Spleen (tissue), 13 donors: Measurements from ENCODE around the gene NF2. TPM values are rescaled to one million over a fixed set of nuclear protein-coding genes. Genes with fewer than 3 reads are reported as not detected.
A peak's percentile ranks its signal among the peaks of the same experiment; 100 is the strongest.

Source experiments
- DNase-seq: peaks from one replicate; pipeline ENCODE4 v3.0.0-alpha.2; 2020
- H3K27ac ChIP-seq, 8 donors: fragments of 200-600 bp; sonication (generic) in 7 of 8; 1 replicate in 4 of 8; 2 replicates in 4 of 8; pipeline versions ENCODE4 v1.5.0 to v1.8.0; 2016 to 2021; ENCODE audit warnings: inconsistent platforms in 4 of 8, mild to moderate bottlenecking in 4 of 8, moderate library complexity in 1 of 8
- H3K27me3 ChIP-seq, 7 donors: fragments of 200-600 bp; sonication (generic) in 6 of 7; replicated peaks in 1 of 7; 1 replicate in 4 of 7; 2 replicates in 3 of 7; pipeline versions ENCODE4 v1.5.0 to v1.8.0; 2016 to 2021; ENCODE audit warnings: inconsistent platforms in 3 of 7, mild to moderate bottlenecking in 1 of 7
- H3K36me3 ChIP-seq, 6 donors: fragments of 200-600 bp; sonication (generic) in 5 of 6; 1 replicate in 4 of 6; 2 replicates in 2 of 6; pipeline versions ENCODE4 v1.5.0 to v1.8.0; 2016 to 2021; ENCODE audit warnings: inconsistent platforms in 2 of 6
- H3K4me1 ChIP-seq, 6 donors: fragments of 200-600 bp; sonication (generic) in 5 of 6; 1 replicate in 3 of 6; 2 replicates in 3 of 6; pipeline versions ENCODE4 v1.5.0 to v1.8.0; 2016 to 2021; ENCODE audit warnings: inconsistent platforms in 3 of 6
- H3K4me3 ChIP-seq, 8 donors: fragments of 200-600 bp; sonication (generic) in 7 of 8; 1 replicate in 4 of 8; 2 replicates in 4 of 8; pipeline versions ENCODE4 v1.5.0 to v1.8.0; 2016 to 2021; ENCODE audit warnings: inconsistent platforms in 4 of 8, mild to moderate bottlenecking in 4 of 8, moderate library complexity in 2 of 8
- H3K9me3 ChIP-seq, 8 donors: fragments of 200-600 bp; sonication (generic) in 7 of 8; 1 replicate in 4 of 8; 2 replicates in 4 of 8; pipeline versions ENCODE4 v1.5.0 to v1.8.0; 2016 to 2021; ENCODE audit warnings: inconsistent platforms in 4 of 8
- CTCF ChIP-seq, 11 experiments: fragments of 200-600 bp in 7 of 11; fragments of 450-650 bp in 4 of 11; sonication (generic) in 4 of 11; IDR thresholded peaks in 8 of 11; conservative IDR thresholded peaks in 3 of 11; 1 replicate in 7 of 11; 2 replicates in 4 of 11; pipeline versions ENCODE4 v1.4.0 to v1.8.0; 2016 to 2021; ENCODE audit warnings: antibody characterized with exemption in 11 of 11, inconsistent platforms in 4 of 11, mild to moderate bottlenecking in 1 of 11
- POLR2A ChIP-seq, 3 donors: fragments of 450-650 bp; IDR thresholded peaks; one replicate each; pipeline ENCODE4 v1.5.1; 2017; ENCODE audit warnings: antibody characterized with exemption in 3 of 3, mild to moderate bottlenecking in 1 of 3
- POLR2AphosphoS5 ChIP-seq, 3 donors: sonication (generic); formaldehyde crosslinking; IDR thresholded peaks; one replicate each; pipeline ENCODE4 v1.5.1; 2017; ENCODE audit warnings: antibody characterized with exemption in 3 of 3
- WGBS, 5 donors: extraction: QIAGEN DNeasy Blood & Tissue Kit in 3 of 5; methylation state at CpG; one replicate each; pipeline versions ENCODE4 v1.1.5 to v1.1.7; 2013 to 2018; 5-methylcytosine and 5-hydroxymethylcytosine counted together
- intact Hi-C: fragments of 100-400 bp; cut with DNase I; formaldehyde crosslinking; loops from one replicate; pipeline ENCODE4 v1.15.0; 2023; ENCODE audit warnings: low total_unique reads
- long read RNA-seq, 2 donors: transcript quantifications; one replicate each; lab custom pipeline, GENCODE V29; 2026
- polyA plus RNA-seq, 3 donors: library from polyadenylated mRNA; stranded (reverse); fragments of 200-250 nt; gene quantifications; one replicate each; pipeline ENCODE4 v1.2.1, GENCODE V29; 2013
- total RNA-seq, 7 donors: library from RNA; depleted of rRNA in 3 of 7; stranded (reverse); fragments of >200 nt in 3 of 7; fragmentation: NEBNext Ultra II Directional in 4 of 7; extraction: Animal tissue kit (Norgen Biotek cat#: 25700) in 4 of 7; gene quantifications; one replicate each; pipeline versions ENCODE4 v1.1.0 to v1.2.1, GENCODE V29; 2016 to 2021
- donor health status: healthy with polysubstance abuse.
- donor health status: DM: no; HTN: no; CAD: no; lungs with moderate emphysema.
- donor health status: DM: no; HTN: no; CAD: no.
- donor health status: Bipolar disorder and iron deficiency.
- donor health status: healthy.
- donor health status: DM: no; HTN: no; CAD: no.
- donor health status: DM: yes; HTN: yes; CAD: no.

Gene NF2
- 10 to 100 TPM; 21.5 to 42.9 (median 32.6) TPM for total RNA-seq
- polyA plus RNA-seq = 1 to 10 TPM; 3.9 to 8.3 (median 4.4) TPM
- long read RNA-seq, donor 1, full-length matches to known transcripts = 6 of 6 reads
- long read RNA-seq, donor 1, partial matches to known transcripts = 0 of 6 reads
- long read RNA-seq, donor 1, other reads (novel, unspliced or antisense) = 0 of 6 reads
- long read RNA-seq, donor 2, full-length matches to known transcripts = 1 of 1 reads
- long read RNA-seq, donor 2, partial matches to known transcripts = 0 of 1 reads
- long read RNA-seq, donor 2, other reads (novel, unspliced or antisense) = 0 of 1 reads

GRCh38 chr22:29603358-29604075 is at the start of gene NF2:
TSS of gene NF2 (plus strand) at chr22:29603633. CDS start at chr22:29603999, 366 bp downstream.
- DNase-seq = peak; percentile 100
- TF ChIP-seq CTCF (IDR thresholded peaks at IDR 0.05 in 8 of 11, conservative IDR thresholded peaks at IDR 0.05 in 3 of 11) (peak in 3 of 11 experiments; percentile 16 to 45 (median 20)), POLR2AphosphoS5 (IDR thresholded peaks at IDR 0.05) (peak; percentile 85 to 94 (median 91)), POLR2A (IDR thresholded peaks at IDR 0.05) (peak in 1 of 3 donors; percentile 9)
- peaks cover 0 to 14% (median 0%) of the 10 kb centered on the region in 6 donors for H3K36me3 ChIP-seq
- intact Hi-C loops = no loop called here
- peaks cover 21 to 48% (median 28%) of the 10 kb centered on the region in 6 donors for H3K4me1 ChIP-seq
- no peaks in the 10 kb centered on the region for H3K27me3 ChIP-seq
- WGBS, 5 donors = 0 to 1% (median 0%) methylated on average over 32 to 74 of the region's 74 CpGs
- peak within 1 kb of the TSS; percentile 55 to 93 (median 84) for H3K4me3 ChIP-seq
- no peaks in the 10 kb centered on the region for H3K9me3 ChIP-seq
- H3K27ac ChIP-seq = peak within 1 kb of the TSS; percentile 89 to 97 (median 96)

GRCh38 chr22:29555065-29555644 is 48.3 kb upstream of the NF2 start:
- no peaks in the 10 kb centered on the region for H3K9me3 ChIP-seq
- H3K4me3 ChIP-seq = no peak overlapping the region
- 88 to 94% (median 90%) methylated on average over 4 of the region's 4 CpGs for WGBS, 5 donors
- peak overlapping the region in 2 of 8 donors; percentile 90 to 93 for H3K27ac ChIP-seq
- DNase-seq = no peak
- H3K27me3 ChIP-seq = no peaks in the 10 kb centered on the region
- H3K4me1 ChIP-seq = peaks cover 3 to 35% (median 11%) of the 10 kb centered on the region in 6 donors
- intact Hi-C loops = no loop called here
- no peak for TF ChIP-seq CTCF (IDR thresholded peaks at IDR 0.05 in 8 of 11, conservative IDR thresholded peaks at IDR 0.05 in 3 of 11)
- TF ChIP-seq POLR2AphosphoS5 (IDR thresholded peaks at IDR 0.05) = no peak
- TF ChIP-seq POLR2A (IDR thresholded peaks at IDR 0.05) = no peak
- H3K36me3 ChIP-seq = peaks cover 0 to 62% (median 39%) of the 10 kb centered on the region in 6 donors

GRCh38 chr22:29559030-29559429 is 44.4 kb upstream of the NF2 start:
- no peak for DNase-seq
- Histone ChIP-seq H3K36me3 (peaks cover 0 to 86% (median 56%) of the 10 kb centered on the region in 6 donors), H3K27me3 (no peaks in the 10 kb centered on the region), H3K27ac (no peak overlapping the region), H3K4me3 (no peak overlapping the region), H3K9me3 (no peaks in the 10 kb centered on the region), H3K4me1 (peaks cover 0 to 9% (median 5%) of the 10 kb centered on the region in 6 donors)
- WGBS, 5 donors = 93 to 96% (median 96%) methylated on average over 6 of the region's 6 CpGs
- intact Hi-C loops = no loop called here
- TF ChIP-seq CTCF (IDR thresholded peaks at IDR 0.05 in 8 of 11, conservative IDR thresholded peaks at IDR 0.05 in 3 of 11) (no peak), POLR2AphosphoS5 (IDR thresholded peaks at IDR 0.05) (no peak), POLR2A (IDR thresholded peaks at IDR 0.05) (no peak)
